Colon (tissue), 2 donors: ENCODE measurements around the gene KLHL5.
"Not testable (repeated sequence)": the region's sequence is repeated elsewhere in the genome, so short reads cannot be mapped to it uniquely, and the experiment has no call there.

Experiments used
- FAIRE-seq: peaks from 2 replicates; lab custom pipeline; 2012; peaks lifted over from hg19 to GRCh38; lab: Jason Lieb, UNC
- donor health status: control.
- donor health status: control.

KLHL5 gene

GRCh38 chr4:39102297-39102696 is 40.3 kb downstream of the KLHL5 start:
- FAIRE-seq: no peak

GRCh38 chr4:39103291-39103690 is 41.3 kb downstream of the KLHL5 start:
- no peak for FAIRE-seq

- FAIRE-seq: no peak
Observed at GRCh38 chr4:39104255-39104654, 42.2 kb downstream of the KLHL5 start.

- FAIRE-seq: no peak
Observed at GRCh38 chr4:39106011-39106410, 44.0 kb downstream of the KLHL5 start.

DNA sequence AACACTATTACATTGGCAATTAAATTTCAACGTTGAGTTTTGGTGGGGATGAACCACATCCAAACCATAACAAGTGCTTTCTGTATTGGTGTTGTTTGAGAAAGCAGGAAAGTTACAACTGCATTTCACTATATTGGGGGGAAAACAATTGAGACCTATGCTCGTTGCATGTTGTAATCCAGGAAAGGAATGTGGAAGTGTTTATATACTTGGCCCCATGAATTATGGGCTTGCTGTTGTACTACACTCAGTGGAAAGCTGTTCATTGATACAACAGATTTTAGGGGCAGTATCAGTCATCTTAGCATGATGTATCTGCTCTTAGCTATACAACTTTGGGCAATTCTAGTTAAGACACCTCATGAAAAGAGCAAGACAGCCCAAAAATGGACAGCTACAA is 52.4 kb downstream of the KLHL5 start:
- FAIRE-seq: no peak

- no peak for FAIRE-seq
Observed at GRCh38 chr4:39118034-39118658, 56.1 kb downstream of the KLHL5 start.

- FAIRE-seq: no peak
Observed at GRCh38 chr4:39120418-39120817, 58.4 kb downstream of the KLHL5 start.

- FAIRE-seq: no peak
Observed at GRCh38 chr4:39124885-39125599, 63.0 kb downstream of the KLHL5 start.

DNA sequence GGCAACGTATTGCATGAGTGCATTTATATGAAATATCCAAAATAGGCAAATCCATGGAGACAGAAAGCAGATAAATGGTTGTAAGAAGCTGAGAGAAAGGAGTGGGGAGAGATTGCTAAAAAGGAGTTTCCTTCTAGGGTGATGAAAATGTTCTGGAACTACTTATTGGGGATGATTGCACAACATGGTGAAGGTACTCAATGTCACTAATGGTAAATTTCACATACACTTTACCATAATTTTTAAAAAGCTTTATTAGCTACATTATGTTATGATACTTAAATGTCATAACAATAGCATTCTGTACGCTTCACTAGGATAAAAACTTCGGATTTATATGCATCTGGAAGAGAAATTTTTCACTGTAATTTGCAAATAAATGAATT is 63.6 kb downstream of the KLHL5 start:
- FAIRE-seq: no peak

DNA sequence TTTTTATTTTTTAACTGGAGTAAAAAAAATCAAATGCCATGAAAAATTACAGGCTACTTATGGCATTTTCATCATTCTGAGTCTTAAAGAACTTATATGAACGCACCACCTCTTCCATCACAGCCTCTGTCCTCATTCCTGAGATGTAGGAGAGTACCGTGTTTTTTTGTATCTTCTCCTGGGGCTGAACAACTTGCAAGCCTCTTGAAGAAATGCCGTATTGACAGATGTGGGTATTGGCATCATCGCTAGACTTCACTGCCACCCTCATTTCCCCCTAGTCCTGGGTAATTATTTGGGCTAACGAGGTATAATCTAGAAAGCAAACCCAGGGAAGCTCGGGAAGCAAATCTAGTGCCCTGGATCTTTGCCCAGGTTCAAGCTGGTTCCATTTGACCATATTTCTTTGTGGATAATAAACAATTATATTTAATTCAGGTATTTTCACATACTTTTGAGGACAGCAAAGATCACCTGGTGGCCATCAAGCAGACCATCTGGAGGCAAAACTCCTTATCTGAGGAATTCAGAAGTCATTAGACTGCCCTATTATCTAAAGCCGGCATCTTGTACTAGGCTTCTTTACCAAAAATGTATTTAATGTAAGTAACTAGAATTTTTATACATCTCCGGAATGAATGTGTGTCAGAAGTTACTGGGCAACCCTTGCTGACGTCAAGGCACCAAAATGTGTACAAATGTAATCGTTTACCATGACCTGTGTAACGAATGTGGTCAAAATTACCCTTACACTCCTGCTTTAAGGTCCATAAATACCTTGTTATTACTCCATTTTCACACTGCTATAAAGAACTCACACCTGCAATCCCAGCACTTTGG is 64.4 kb downstream of the KLHL5 start:
- FAIRE-seq: no peak

DNA sequence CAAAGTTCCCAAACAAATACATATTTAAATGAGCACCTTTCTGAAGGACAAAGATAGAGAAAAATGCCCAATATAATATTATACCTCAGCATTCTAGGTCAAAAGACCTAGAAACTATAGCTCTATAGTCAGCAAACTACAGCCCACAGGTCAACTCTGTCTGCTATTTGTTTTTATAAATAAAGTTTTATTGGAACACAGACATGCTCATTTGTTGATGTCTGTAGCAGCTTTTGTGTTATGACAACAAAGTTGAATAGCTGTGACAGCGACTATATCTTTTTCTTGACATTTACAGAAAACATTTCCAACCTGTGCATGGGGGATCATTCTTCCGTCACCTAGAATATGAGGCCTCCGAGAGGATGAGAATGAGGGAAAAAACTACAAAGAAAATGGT is 71.6 kb downstream of the KLHL5 start:
- no peak for FAIRE-seq

- no peak for FAIRE-seq
Observed at GRCh38 chr4:39134683-39135306, 72.8 kb downstream of the KLHL5 start.

- not testable (repeated sequence) for FAIRE-seq
Observed at GRCh38 chr4:39138227-39138626, 76.2 kb downstream of the KLHL5 start.

GRCh38 chr4:39146211-39146610 is 84.2 kb downstream of the KLHL5 start:
- no peak for FAIRE-seq

DNA sequence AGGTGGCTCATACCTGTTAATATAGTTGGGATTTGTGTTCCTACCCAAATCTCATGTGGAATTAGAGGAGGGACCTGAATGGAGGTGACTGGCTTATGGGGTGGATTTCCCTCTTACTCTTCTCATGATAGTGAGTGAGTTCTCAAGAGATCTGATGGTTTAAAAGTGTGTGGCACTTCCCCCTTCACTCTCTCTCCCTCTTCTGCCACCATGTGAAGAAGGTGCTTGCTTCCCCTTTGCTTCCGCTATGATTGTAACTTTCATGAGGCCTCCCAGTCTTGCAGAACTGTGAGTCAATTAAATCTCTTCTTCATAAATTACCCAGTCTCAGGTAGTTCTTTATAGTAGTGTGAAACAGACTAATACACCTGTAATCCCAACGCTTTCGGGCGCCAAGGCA is 92.0 kb downstream of the KLHL5 start:
- FAIRE-seq: no peak

GRCh38 chr4:39157520-39157919 is 95.5 kb downstream of the KLHL5 start:
- FAIRE-seq: no peak

DNA sequence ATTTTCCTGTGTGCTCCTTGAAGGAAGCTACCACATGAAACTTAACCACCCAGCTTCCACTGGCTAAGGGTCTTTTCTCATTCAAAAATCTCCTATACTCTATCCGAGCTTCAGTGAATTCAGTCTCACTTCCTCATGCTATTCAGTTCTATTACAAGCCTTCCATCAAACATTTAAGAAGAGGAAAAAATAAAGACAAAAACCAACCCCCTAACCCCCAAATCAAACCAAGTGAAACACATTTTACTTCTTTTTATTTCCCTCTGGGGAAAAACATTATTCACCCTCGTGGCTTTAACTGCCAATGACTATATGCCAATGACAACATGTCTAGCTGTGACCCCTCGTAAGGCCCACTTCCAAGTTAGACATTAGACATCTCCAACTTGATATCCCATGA is 104.1 kb downstream of the KLHL5 start:
- FAIRE-seq: no peak

- no peak for FAIRE-seq
Observed at GRCh38 chr4:39166669-39167068, 104.6 kb downstream of the KLHL5 start.

GRCh38 chr4:39169426-39169825 is 107.4 kb downstream of the KLHL5 start:
- no peak for FAIRE-seq

DNA sequence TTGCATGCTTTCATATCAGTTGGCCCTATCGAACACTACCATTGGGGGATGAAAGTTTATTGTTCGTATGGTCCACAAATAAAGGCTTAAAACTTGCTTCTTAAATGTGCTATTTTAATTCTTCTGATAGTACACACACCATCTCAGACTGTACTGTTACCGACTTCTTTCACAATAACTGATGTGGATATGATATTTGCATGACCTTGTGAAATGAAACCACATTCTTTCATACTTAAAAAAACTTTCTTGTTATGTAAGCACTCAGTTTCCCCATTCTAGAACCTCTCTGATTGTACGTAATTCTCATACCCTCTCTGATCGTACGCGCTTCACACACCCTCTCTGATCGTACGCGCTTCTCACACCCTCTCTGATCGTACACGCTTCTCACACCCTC is 108.3 kb downstream of the KLHL5 start:
- no peak for FAIRE-seq
